A673 (cell line): Measurements from ENCODE around the gene GDPD5. TPM values are rescaled to one million over a fixed set of nuclear protein-coding genes. Genes with fewer than 3 reads are reported as not detected.

Source experiments
- BruUV-seq: library from RNA; stranded (reverse); fragments of 400-500 nt; replicated peaks from 2 replicates; lab custom pipeline; 2021; lab: Mats Ljungman, UMichigan
- CTCF ChIA-PET: fragments of 300-600 bp; sonication (Branson Sonifier 250); formaldehyde crosslinking; loops from one replicate; lab custom pipeline; 2022; ENCODE audit warnings: antibody characterized with exemption; lab: Charles Lee
- POLR2A ChIA-PET: fragments of 300-600 bp; sonication (Branson Sonifier 250); formaldehyde crosslinking; loops from one replicate; lab custom pipeline; 2022; ENCODE audit warnings: antibody characterized with exemption; ENCODE audit not compliant: low non-redundant PET; lab: Charles Lee
- DNase-seq: peaks from one replicate; pipeline ENCODE4 v3.0.0-alpha.2; 2015; ENCODE audit warnings: low spot score
- H3K27ac ChIP-seq: fragments of 200-600 bp; sonication (generic); 2 replicates; pipeline ENCODE4 v1.5.1; 2016; ENCODE audit warnings: mixed run types, low read depth, mild to moderate bottlenecking, mixed read lengths, antibody characterized with exemption, low read length; ENCODE audit not compliant: poor library complexity, severe bottlenecking
- H3K27me3 ChIP-seq: fragments of 200-600 bp; sonication (generic); replicated peaks from 2 replicates; pipeline ENCODE4 v1.6.1; 2017; ENCODE audit warnings: mixed run types, low read depth, mild to moderate bottlenecking, mixed read lengths, antibody characterized with exemption, low read length; ENCODE audit not compliant: insufficient read depth, poor library complexity
- H3K36me3 ChIP-seq: fragments of 200-600 bp; sonication (generic); 2 replicates; pipeline ENCODE4 v1.6.1; 2016; ENCODE audit warnings: mixed run types, mild to moderate bottlenecking, mixed read lengths, antibody characterized with exemption, low read length; ENCODE audit not compliant: insufficient read depth, poor library complexity, severe bottlenecking
- H3K4me1 ChIP-seq: fragments of 200-600 bp; sonication (generic); 2 replicates; pipeline ENCODE4 v1.6.1; 2017; ENCODE audit warnings: mixed run types, mild to moderate bottlenecking, mixed read lengths, antibody characterized with exemption, low read length; ENCODE audit not compliant: insufficient read depth, poor library complexity, severe bottlenecking
- H3K4me3 ChIP-seq: fragments of 200-600 bp; sonication (generic); 2 replicates; pipeline ENCODE4 v1.5.1; 2016; ENCODE audit warnings: low read depth, mixed run types, mild to moderate bottlenecking, mixed read lengths, low read length; ENCODE audit not compliant: poor library complexity, severe bottlenecking
- H3K9me3 ChIP-seq: fragments of 200-600 bp; sonication (generic); 2 replicates; pipeline ENCODE4 v1.6.1; 2016; ENCODE audit warnings: mixed run types, low read depth, mild to moderate bottlenecking, mixed read lengths, antibody characterized with exemption, low read length; ENCODE audit not compliant: poor library complexity, severe bottlenecking
- EZH2 ChIP-seq: fragments of 200-600 bp; sonication (generic); IDR thresholded peaks from 2 replicates; pipeline ENCODE4 v1.6.1; 2017; ENCODE audit warnings: borderline replicate concordance, low read depth, mild to moderate bottlenecking, mixed read lengths, antibody characterized with exemption, low read length; ENCODE audit not compliant: poor library complexity, severe bottlenecking
- intact Hi-C: fragments of 100-400 bp; cut with micrococcal nuclease; formaldehyde crosslinking; loops from one replicate; pipeline ENCODE4 v1.10.0; 2022; ENCODE audit not compliant: unreplicated experiment
- total RNA-seq: library from RNA; stranded (reverse); gene quantifications from 2 replicates; pipeline ENCODE4 v1.2.3, GENCODE V29; 2021
- TF ChIP-seq, protein P1 (sequence below): fragments of 300-800, 200-600 bp; sonication (generic); conservative IDR thresholded peaks from 2 replicates; pipeline ENCODE4 v1.5.1; 2017; ENCODE audit warnings: low read depth, mild to moderate bottlenecking, antibody characterized with exemption, low read length, moderate library complexity, mixed read lengths

The GDPD5 gene
- total RNA-seq, 1 experiment from 2014 or later: 1.4 TPM

DNA sequence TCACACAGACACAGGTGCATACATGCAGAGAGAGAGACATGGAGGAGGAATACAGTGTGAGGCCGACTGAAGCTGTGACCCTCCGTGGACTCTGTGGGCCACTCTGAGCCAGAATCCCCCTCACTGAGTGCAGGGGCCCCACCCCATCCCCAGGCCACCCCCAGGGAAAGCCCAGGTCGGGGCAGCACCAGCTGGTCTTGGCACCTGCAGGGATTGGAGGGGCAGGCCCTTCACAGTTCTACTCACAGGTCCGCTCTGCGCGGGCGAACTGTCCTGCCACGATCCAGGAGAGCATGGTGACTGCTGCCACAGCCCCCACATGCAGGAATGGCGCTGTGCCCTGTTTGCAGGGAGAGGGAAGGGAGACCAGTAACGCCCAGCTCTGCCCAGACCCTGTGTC lies 76.5 kb downstream of the GDPD5 start:
- no peaks in the 10 kb centered on the region for H3K9me3 ChIP-seq
- no peaks in the 10 kb centered on the region for H3K4me1 ChIP-seq
- no peak for DNase-seq
- BruUV-seq: no TSS peak
- intact Hi-C loops: no loop called here
- no peaks in the 10 kb centered on the region for H3K27me3 ChIP-seq
- no peak overlapping the region for H3K27ac ChIP-seq
- TF ChIP-seq, protein P1, sequence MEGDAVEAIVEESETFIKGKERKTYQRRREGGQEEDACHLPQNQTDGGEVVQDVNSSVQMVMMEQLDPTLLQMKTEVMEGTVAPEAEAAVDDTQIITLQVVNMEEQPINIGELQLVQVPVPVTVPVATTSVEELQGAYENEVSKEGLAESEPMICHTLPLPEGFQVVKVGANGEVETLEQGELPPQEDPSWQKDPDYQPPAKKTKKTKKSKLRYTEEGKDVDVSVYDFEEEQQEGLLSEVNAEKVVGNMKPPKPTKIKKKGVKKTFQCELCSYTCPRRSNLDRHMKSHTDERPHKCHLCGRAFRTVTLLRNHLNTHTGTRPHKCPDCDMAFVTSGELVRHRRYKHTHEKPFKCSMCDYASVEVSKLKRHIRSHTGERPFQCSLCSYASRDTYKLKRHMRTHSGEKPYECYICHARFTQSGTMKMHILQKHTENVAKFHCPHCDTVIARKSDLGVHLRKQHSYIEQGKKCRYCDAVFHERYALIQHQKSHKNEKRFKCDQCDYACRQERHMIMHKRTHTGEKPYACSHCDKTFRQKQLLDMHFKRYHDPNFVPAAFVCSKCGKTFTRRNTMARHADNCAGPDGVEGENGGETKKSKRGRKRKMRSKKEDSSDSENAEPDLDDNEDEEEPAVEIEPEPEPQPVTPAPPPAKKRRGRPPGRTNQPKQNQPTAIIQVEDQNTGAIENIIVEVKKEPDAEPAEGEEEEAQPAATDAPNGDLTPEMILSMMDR: no peak
- no peak for TF ChIP-seq EZH2
- ChIA-PET CTCF (no interaction called here), POLR2A (no interaction called here)
- no peak overlapping the region for H3K4me3 ChIP-seq
- H3K36me3 ChIP-seq: no peaks in the 10 kb centered on the region

GRCh38 chr11:75447415-75447814 lies 78.3 kb downstream of the GDPD5 start:
- Histone ChIP-seq H3K27me3 (no peaks in the 10 kb centered on the region), H3K9me3 (no peaks in the 10 kb centered on the region), H3K4me1 (no peaks in the 10 kb centered on the region), H3K27ac (no peak overlapping the region), H3K4me3 (no peak overlapping the region), H3K36me3 (no peaks in the 10 kb centered on the region)
- TF ChIP-seq, protein P1: no peak
- no peak for TF ChIP-seq EZH2
- POLR2A ChIA-PET: no interaction called here
- CTCF ChIA-PET: no interaction called here
- no TSS peak for BruUV-seq
- intact Hi-C loops: no loop called here
- DNase-seq: no peak

DNA sequence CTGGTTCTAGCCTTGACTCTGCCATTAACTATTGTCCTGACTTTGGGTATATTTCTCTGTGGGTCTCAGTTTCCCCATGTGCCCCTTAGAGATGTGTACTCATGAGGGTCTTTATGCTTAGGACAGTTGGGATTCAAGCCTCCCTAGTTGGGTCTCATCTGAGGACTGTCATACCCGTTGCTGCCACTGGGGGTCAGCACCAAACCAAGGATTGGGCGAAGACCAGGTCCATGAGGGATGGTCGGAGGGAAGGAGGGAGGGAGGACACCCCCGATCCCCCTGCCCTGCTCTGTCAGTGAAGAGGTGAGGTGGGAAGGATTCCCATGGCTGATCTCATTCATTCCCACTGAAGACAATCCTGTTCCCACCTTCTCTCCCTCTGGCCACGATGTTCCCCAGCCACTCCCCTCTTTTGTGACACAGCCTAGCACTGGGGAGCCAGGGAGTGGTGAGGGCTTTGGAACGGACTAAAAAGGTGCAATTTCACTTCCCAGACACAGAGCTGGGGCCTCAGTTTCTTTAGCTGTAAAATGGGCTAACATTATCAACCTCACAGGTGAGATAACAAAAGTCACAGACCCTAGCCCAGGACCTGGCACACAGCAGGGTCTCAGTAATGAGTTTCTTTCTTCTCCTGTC lies 80.3 kb downstream of the GDPD5 start:
- Histone ChIP-seq H3K9me3 (no peaks in the 10 kb centered on the region), H3K27me3 (no peaks in the 10 kb centered on the region), H3K4me3 (no peak overlapping the region), H3K27ac (no peak overlapping the region), H3K4me1 (no peaks in the 10 kb centered on the region), H3K36me3 (no peaks in the 10 kb centered on the region)
- DNase-seq: peak; percentile 76
- intact Hi-C loops: loop anchor here (1.0 kb wide), 1 partner anchor 87 kb away; no protein-coding TSS in a partner anchor
- TF ChIP-seq, protein P1: peak; percentile 97
- TF ChIP-seq EZH2: no peak
- ChIA-PET CTCF (interaction anchor here (0.6 to 1.1 kb wide), 3 partner anchors 55 to 85 kb away, joined by 3 to 7 read pairs (median 3); partner anchors contain the start of gene GDPD5), POLR2A (interaction anchor here (0.6 kb wide), 1 partner anchor 117 kb away, joined by 4 read pairs; the partner anchor contains the start of gene SERPINH1)
- no TSS peak for BruUV-seq
